HepG2 (cell line): Measurements from ENCODE around the gene PHRF1. TPM values are rescaled to one million over a fixed set of nuclear protein-coding genes. Genes with fewer than 3 reads are reported as not detected.
A peak's percentile ranks its signal among the peaks of the same experiment; 100 is the strongest.

Experiments used
- FOXC1 ChIP-seq: sonication (generic); formaldehyde crosslinking; IDR thresholded peaks from 2 replicates; pipeline ENCODE4 v1.8.0; 2022; ENCODE audit warnings: mild to moderate bottlenecking, missing genetic modification reagents, borderline replicate concordance
- FOXK1 ChIP-seq: sonication (generic); formaldehyde crosslinking; IDR thresholded peaks from 2 replicates; pipeline ENCODE4 v1.4.0; 2020; ENCODE audit warnings: low read depth, missing genetic modification reagents, borderline replicate concordance
- NR2C2 ChIP-seq: sonication (generic); formaldehyde crosslinking; IDR thresholded peaks from 2 replicates; pipeline ENCODE4 v1.4.0; 2020; ENCODE audit warnings: missing genetic modification reagents, mild to moderate bottlenecking, moderate library complexity, borderline replicate concordance
- RBM39 ChIP-seq: fragments of 200-400 bp; formaldehyde crosslinking; IDR thresholded peaks from one replicate; pipeline ENCODE4 v1.6.1; 2018; ENCODE audit warnings: antibody characterized with exemption, mild to moderate bottlenecking, low read depth, low read length; ENCODE audit not compliant: poor library complexity, severe bottlenecking
- REXO4 ChIP-seq: sonication (generic); formaldehyde crosslinking; IDR thresholded peaks from 2 replicates; pipeline ENCODE4 v1.8.0; 2022; ENCODE audit warnings: missing genetic modification reagents, mild to moderate bottlenecking, borderline replicate concordance
- SOX6 ChIP-seq, 2 experiments: fragments of 450-650 bp in 1 of 2; sonication (generic) in 1 of 2; formaldehyde crosslinking in 1 of 2; IDR thresholded peaks; 2 replicates each; pipeline versions ENCODE4 v1.4.0 to v1.6.1; 2017 to 2020; ENCODE audit warnings: antibody characterized with exemption in 1 of 2, mild to moderate bottlenecking in 1 of 2, missing genetic modification reagents in 1 of 2
- SRY ChIP-seq: sonication (generic); formaldehyde crosslinking; IDR thresholded peaks from 2 replicates; pipeline ENCODE4 v1.8.0; 2022; ENCODE audit warnings: mild to moderate bottlenecking, missing genetic modification reagents
- ZFP82 ChIP-seq: sonication (generic); formaldehyde crosslinking; IDR thresholded peaks from 2 replicates; pipeline ENCODE4 v1.5.1; 2020; ENCODE audit warnings: mild to moderate bottlenecking, missing genetic modification reagents, borderline replicate concordance
- ZNF205 ChIP-seq: IDR thresholded peaks from 2 replicates; pipeline ENCODE4 v1.6.1; 2018; ENCODE audit warnings: missing biosample characterization, missing genetic modification reagents
- polyA plus RNA-seq, 8 experiments: library from polyadenylated mRNA; depleted of rRNA in 3 of 8; stranded (reverse) in 7 of 8; unstranded in 1 of 8; fragments of >200 nt; fragmentation: Illumina TruSeq in 4 of 8; extraction: Trizol in 4 of 8; gene quantifications; 2 replicates each; pipeline versions ENCODE4 v1.2.1 to v1.2.3, GENCODE V29; 2011 to 2016; ENCODE audit warnings: low read depth in 4 of 8, missing spikeins in 1 of 8, mixed read lengths in 1 of 8; ENCODE audit not compliant: insufficient read depth in 1 of 8
- total RNA-seq, 5 experiments: library from RNA; depleted of rRNA; stranded (reverse); fragments of >200 nt; fragmentation: Illumina TruSeq; extraction: Trizol; gene quantifications; 2 replicates each; pipeline ENCODE4 v1.2.3, GENCODE V29; 2016; ENCODE audit warnings: low read depth in 1 of 5
- TF ChIP-seq, protein P1 (sequence below): sonication (generic); formaldehyde crosslinking; IDR thresholded peaks from 2 replicates; pipeline ENCODE4 v1.8.0; 2022; ENCODE audit warnings: mild to moderate bottlenecking, missing genetic modification reagents
- TF ChIP-seq, protein P2 (sequence below): sonication (generic); formaldehyde crosslinking; IDR thresholded peaks from 2 replicates; pipeline ENCODE4 v1.8.1; 2023; ENCODE audit warnings: missing genetic modification reagents, mild to moderate bottlenecking, borderline replicate concordance
- TF ChIP-seq, protein P3 (sequence below): sonication (generic); formaldehyde crosslinking; IDR thresholded peaks from 2 replicates; pipeline ENCODE4 v1.5.0; 2020; ENCODE audit warnings: missing genetic modification reagents
- TF ChIP-seq, protein P4 (sequence below), 2 experiments: sonication (generic) in 1 of 2; formaldehyde crosslinking in 1 of 2; IDR thresholded peaks; 2 replicates each; pipeline versions ENCODE4 v1.6.1 to v1.9.0; 2014 to 2022; ENCODE audit warnings: antibody characterized with exemption in 1 of 2, borderline replicate concordance in 1 of 2, inconsistent platforms in 1 of 2, low read depth in 1 of 2, missing genetic modification reagents in 1 of 2

The PHRF1 gene
- total and polyA plus RNA-seq, 2 of the 13 experiments (the other 11 are each of a cell fraction or from before 2014, with no cell fraction given) = 8.2 to 16.7 TPM

DNA sequence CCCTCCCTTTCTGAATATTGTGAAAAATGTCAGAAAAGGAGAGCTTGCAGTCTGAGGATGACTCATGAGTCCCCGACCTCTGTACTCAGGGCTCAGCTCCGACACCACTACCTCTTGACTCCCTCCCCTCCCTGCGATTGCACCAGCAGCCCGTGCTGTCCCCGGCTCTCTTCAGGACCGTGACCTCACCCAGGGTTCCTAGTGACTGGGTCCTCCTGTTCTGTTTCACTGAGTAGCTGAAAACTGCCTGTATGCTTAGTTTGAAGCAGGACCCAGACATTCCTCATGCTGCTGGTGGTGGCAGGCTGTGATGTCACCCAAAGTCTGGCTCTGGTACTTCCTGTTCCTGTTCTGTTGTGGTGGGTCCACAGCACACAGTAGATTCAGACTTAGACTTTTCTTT is 11.7 kb downstream of the PHRF1 start (continued):
- TF ChIP-seq, protein P1, sequence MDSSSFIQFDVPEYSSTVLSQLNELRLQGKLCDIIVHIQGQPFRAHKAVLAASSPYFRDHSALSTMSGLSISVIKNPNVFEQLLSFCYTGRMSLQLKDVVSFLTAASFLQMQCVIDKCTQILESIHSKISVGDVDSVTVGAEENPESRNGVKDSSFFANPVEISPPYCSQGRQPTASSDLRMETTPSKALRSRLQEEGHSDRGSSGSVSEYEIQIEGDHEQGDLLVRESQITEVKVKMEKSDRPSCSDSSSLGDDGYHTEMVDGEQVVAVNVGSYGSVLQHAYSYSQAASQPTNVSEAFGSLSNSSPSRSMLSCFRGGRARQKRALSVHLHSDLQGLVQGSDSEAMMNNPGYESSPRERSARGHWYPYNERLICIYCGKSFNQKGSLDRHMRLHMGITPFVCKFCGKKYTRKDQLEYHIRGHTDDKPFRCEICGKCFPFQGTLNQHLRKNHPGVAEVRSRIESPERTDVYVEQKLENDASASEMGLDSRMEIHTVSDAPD = 0 out of 2 replicates have a peak, but pooled peaks have one; percentile 19
- TF ChIP-seq, protein P2, sequence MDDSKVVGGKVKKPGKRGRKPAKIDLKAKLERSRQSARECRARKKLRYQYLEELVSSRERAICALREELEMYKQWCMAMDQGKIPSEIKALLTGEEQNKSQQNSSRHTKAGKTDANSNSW (CRISPR knock-in tag) = no peak
- TF ChIP-seq REXO4 (CRISPR knock-in tag) (no peak), ZNF205 (0 out of 2 replicates have a peak, but pooled peaks have one; percentile 37), FOXK1 (peak; percentile 32; the same call in 1 of the 2 replicates), RBM39 (no peak), NR2C2 (CRISPR knock-in tag) (peak; percentile 85), ZFP82 (no peak), SRY (CRISPR knock-in tag) (no peak), FOXC1 (CRISPR knock-in tag) (0 out of 2 replicates have a peak, but pooled peaks have one; percentile 39), SOX6 (IDR thresholded peaks at IDR 0.05) (no peak), SOX6 (CRISPR knock-in tag; IDR thresholded peaks at IDR 0.05) (peak; percentile 73; the same call in 1 of the 2 replicates)
- TF ChIP-seq, protein P3, sequence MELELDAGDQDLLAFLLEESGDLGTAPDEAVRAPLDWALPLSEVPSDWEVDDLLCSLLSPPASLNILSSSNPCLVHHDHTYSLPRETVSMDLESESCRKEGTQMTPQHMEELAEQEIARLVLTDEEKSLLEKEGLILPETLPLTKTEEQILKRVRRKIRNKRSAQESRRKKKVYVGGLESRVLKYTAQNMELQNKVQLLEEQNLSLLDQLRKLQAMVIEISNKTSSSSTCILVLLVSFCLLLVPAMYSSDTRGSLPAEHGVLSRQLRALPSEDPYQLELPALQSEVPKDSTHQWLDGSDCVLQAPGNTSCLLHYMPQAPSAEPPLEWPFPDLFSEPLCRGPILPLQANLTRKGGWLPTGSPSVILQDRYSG (CRISPR knock-in tag) = no peak
- TF ChIP-seq, protein P4, sequence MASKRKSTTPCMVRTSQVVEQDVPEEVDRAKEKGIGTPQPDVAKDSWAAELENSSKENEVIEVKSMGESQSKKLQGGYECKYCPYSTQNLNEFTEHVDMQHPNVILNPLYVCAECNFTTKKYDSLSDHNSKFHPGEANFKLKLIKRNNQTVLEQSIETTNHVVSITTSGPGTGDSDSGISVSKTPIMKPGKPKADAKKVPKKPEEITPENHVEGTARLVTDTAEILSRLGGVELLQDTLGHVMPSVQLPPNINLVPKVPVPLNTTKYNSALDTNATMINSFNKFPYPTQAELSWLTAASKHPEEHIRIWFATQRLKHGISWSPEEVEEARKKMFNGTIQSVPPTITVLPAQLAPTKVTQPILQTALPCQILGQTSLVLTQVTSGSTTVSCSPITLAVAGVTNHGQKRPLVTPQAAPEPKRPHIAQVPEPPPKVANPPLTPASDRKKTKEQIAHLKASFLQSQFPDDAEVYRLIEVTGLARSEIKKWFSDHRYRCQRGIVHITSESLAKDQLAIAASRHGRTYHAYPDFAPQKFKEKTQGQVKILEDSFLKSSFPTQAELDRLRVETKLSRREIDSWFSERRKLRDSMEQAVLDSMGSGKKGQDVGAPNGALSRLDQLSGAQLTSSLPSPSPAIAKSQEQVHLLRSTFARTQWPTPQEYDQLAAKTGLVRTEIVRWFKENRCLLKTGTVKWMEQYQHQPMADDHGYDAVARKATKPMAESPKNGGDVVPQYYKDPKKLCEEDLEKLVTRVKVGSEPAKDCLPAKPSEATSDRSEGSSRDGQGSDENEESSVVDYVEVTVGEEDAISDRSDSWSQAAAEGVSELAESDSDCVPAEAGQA (IDR thresholded peaks at IDR 0.05; ENCODE audit: low read depth) = no peak
- TF ChIP-seq, protein P4 (CRISPR knock-in tag; IDR thresholded peaks at IDR 0.05; ENCODE audit: borderline replicate concordance) = no peak
